ENCODE data around the gene ALDH1A1.

ALDH1A1 gene

GRCh38 chr9:72914750-72915149, 38.1 kb downstream of the ALDH1A1 start:
- no peak for DNase-seq

GRCh38 chr9:72913382-72914009, 39.4 kb downstream of the ALDH1A1 start:
- DNase-seq = no peak

- DNase-seq = no peak
Observed at GRCh38 chr9:72912476-72913381, 40.1 kb downstream of the ALDH1A1 start.

GRCh38 chr9:72911816-72912215, 41.0 kb downstream of the ALDH1A1 start:
- no peak for DNase-seq

GRCh38 chr9:72911247-72911775, 41.5 kb downstream of the ALDH1A1 start:
- DNase-seq = no peak

- no peak for DNase-seq
Observed at GRCh38 chr9:72909428-72909827, 43.4 kb downstream of the ALDH1A1 start.

GRCh38 chr9:72907421-72907820, 45.4 kb downstream of the ALDH1A1 start:
- no peak for DNase-seq

GRCh38 chr9:72906810-72907209, 46.0 kb downstream of the ALDH1A1 start:
- DNase-seq = no peak

- DNase-seq = no peak
Observed at GRCh38 chr9:72905514-72906480, 47.1 kb downstream of the ALDH1A1 start.

- DNase-seq = no peak
Observed at GRCh38 chr9:72904267-72905093, 48.4 kb downstream of the ALDH1A1 start.

- no peak for DNase-seq
Observed at GRCh38 chr9:72903103-72903502, 49.8 kb downstream of the ALDH1A1 start.

- DNase-seq = no peak
Observed at GRCh38 chr9:72902268-72902667, 50.6 kb downstream of the ALDH1A1 start.

GRCh38 chr9:72899734-72900477, 52.9 kb downstream of the ALDH1A1 start:
- DNase-seq = no peak

GRCh38 chr9:72898784-72899733, 53.8 kb downstream of the ALDH1A1 start:
- DNase-seq = no peak

- no peak for DNase-seq
Observed at GRCh38 chr9:72898360-72898759, 54.5 kb downstream of the ALDH1A1 start.

- no peak for DNase-seq
Observed at GRCh38 chr9:72897069-72897649, 55.7 kb downstream of the ALDH1A1 start.

GRCh38 chr9:72896439-72896838, 56.4 kb downstream of the ALDH1A1 start:
- DNase-seq = no peak

- DNase-seq = no peak
Observed at GRCh38 chr9:72895122-72895521, 57.7 kb downstream of the ALDH1A1 start.

- no peak for DNase-seq
Observed at GRCh38 chr9:72894342-72894741, 58.5 kb downstream of the ALDH1A1 start.

GRCh38 chr9:72893437-72893836, 59.4 kb downstream of the ALDH1A1 start:
- DNase-seq = no peak
